NB4 (cell line): Measurements from ENCODE around the gene ZNF285.

ENCODE experiments used
- CTCF ChIP-seq: IDR thresholded peaks from one replicate; pipeline ENCODE4 v1.5.1; 2012; ENCODE audit warnings: low read depth, low read length
- MYC ChIP-seq: IDR thresholded peaks from 2 replicates; pipeline ENCODE4 v1.6.1; 2011; ENCODE audit warnings: low read depth, low read length
- POLR2A ChIP-seq: IDR thresholded peaks from 2 replicates; pipeline ENCODE4 v1.6.1; 2011; ENCODE audit warnings: mild to moderate bottlenecking; ENCODE audit not compliant: insufficient read length; ENCODE audit errors: extremely low read depth

GRCh38 chr19:44356383-44357111 is 44.9 kb downstream of the ZNF285 start, which contains the start of gene ZNF112:
- TF ChIP-seq CTCF (no peak), MYC (no peak), POLR2A (no peak)
